Cortex of kidney (tissue), 1 donor: ENCODE data around the gene C9orf152.

Experiments used
- DNase-seq: peaks from one replicate; lab custom pipeline; 2025; lab: John Stamatoyannopoulos, UW

The C9orf152 gene

GRCh38 chr9:110180511-110181434, 27.2 kb downstream of the C9orf152 start:
- no peak for DNase-seq

GRCh38 chr9:110179734-110180133, 28.2 kb downstream of the C9orf152 start:
- no peak for DNase-seq

- no peak for DNase-seq
Observed at GRCh38 chr9:110178281-110178680, 29.7 kb downstream of the C9orf152 start.

GRCh38 chr9:110175275-110175968, 32.5 kb downstream of the C9orf152 start:
- DNase-seq, result no peak

- DNase-seq, result no peak
Observed at GRCh38 chr9:110173322-110173642, 34.7 kb downstream of the C9orf152 start.

GRCh38 chr9:110170357-110171257, 37.4 kb downstream of the C9orf152 start:
- no peak for DNase-seq

GRCh38 chr9:110168486-110168885, 39.5 kb downstream of the C9orf152 start:
- DNase-seq, result no peak

GRCh38 chr9:110161940-110162339, 46.0 kb downstream of the C9orf152 start:
- DNase-seq, result no peak

- DNase-seq, result no peak
Observed at GRCh38 chr9:110160685-110161084, 47.3 kb downstream of the C9orf152 start.

- DNase-seq, result no peak
Observed at GRCh38 chr9:110160123-110160522, 47.8 kb downstream of the C9orf152 start.

GRCh38 chr9:110157823-110158664, 49.9 kb downstream of the C9orf152 start:
- DNase-seq, result no peak

- DNase-seq, result no peak
Observed at GRCh38 chr9:110156902-110157301, 51.1 kb downstream of the C9orf152 start.

GRCh38 chr9:110156416-110156815, 51.5 kb downstream of the C9orf152 start:
- no peak for DNase-seq

- DNase-seq, result no peak
Observed at GRCh38 chr9:110155751-110156150, 52.2 kb downstream of the C9orf152 start.

GRCh38 chr9:110153431-110153830, 54.5 kb downstream of the C9orf152 start:
- no peak for DNase-seq

- DNase-seq, result no peak
Observed at GRCh38 chr9:110152704-110153374, 55.1 kb downstream of the C9orf152 start.
